H1 (cell line): Measurements from ENCODE around the gene ST7L.

ENCODE experiments used
- CTCF ChIP-seq, 3 experiments: IDR thresholded peaks; 1 replicate in 2 of 3; 2 replicates in 1 of 3; pipeline versions ENCODE4 v1.5.1 to v1.6.1; 2011; ENCODE audit warnings: low read length in 3 of 3, mild to moderate bottlenecking in 3 of 3, inconsistent platforms in 2 of 3, low read depth in 1 of 3, moderate library complexity in 1 of 3; ENCODE audit not compliant: insufficient read depth in 1 of 3; ENCODE audit errors: control extremely low read depth in 1 of 3
- EP300 ChIP-seq, 2 experiments: IDR thresholded peaks; 1 replicate in 1 of 2; 2 replicates in 1 of 2; pipeline ENCODE4 v1.6.1; 2011 to 2012; ENCODE audit warnings: low read depth in 2 of 2, low read length in 2 of 2, mild to moderate bottlenecking in 2 of 2, borderline replicate concordance in 1 of 2, inconsistent platforms in 1 of 2, moderate library complexity in 1 of 2
- EZH2 ChIP-seq: fragments of 200-600 bp; sonication (generic); IDR thresholded peaks from 2 replicates; pipeline ENCODE4 v1.7.1; 2012; ENCODE audit warnings: low read depth, mild to moderate bottlenecking, moderate library complexity, low read length, inconsistent platforms; ENCODE audit not compliant: severe bottlenecking
- FOSL1 ChIP-seq: IDR thresholded peaks from 2 replicates; pipeline ENCODE4 v1.6.1; 2011; ENCODE audit warnings: mild to moderate bottlenecking, low read depth, low read length, moderate library complexity; ENCODE audit not compliant: insufficient read depth
- GABPA ChIP-seq: IDR thresholded peaks from 2 replicates; pipeline ENCODE4 v1.6.1; 2011; ENCODE audit warnings: mild to moderate bottlenecking, low read length, moderate library complexity, borderline replicate concordance; ENCODE audit not compliant: insufficient read depth
- MAX ChIP-seq: IDR thresholded peaks from 2 replicates; pipeline ENCODE4 v1.6.1; 2012; ENCODE audit warnings: inconsistent platforms
- PHF8 ChIP-seq: fragments of 200-600 bp; sonication (generic); conservative IDR thresholded peaks from 2 replicates; pipeline ENCODE4 v1.7.1; 2012; ENCODE audit warnings: low read depth, mild to moderate bottlenecking, inconsistent platforms, low read length, moderate library complexity
- POLR2A ChIP-seq, 2 experiments: IDR thresholded peaks; 1 replicate in 1 of 2; 2 replicates in 1 of 2; pipeline ENCODE4 v1.6.1; 2011; ENCODE audit warnings: low read depth in 2 of 2, low read length in 2 of 2, mild to moderate bottlenecking in 2 of 2; ENCODE audit errors: control extremely low read depth in 1 of 2
- RFX5 ChIP-seq: IDR thresholded peaks from 2 replicates; pipeline ENCODE4 v1.6.1; 2011; ENCODE audit warnings: low read depth, low read length, improper control_type of control experiment, borderline replicate concordance
- YY1 ChIP-seq: IDR thresholded peaks from 2 replicates; pipeline ENCODE4 v1.6.1; 2011; ENCODE audit warnings: low read depth, mild to moderate bottlenecking, low read length

GRCh38 chr1:112538883-112539282 is 80.1 kb downstream of the ST7L start:
- no peak for TF ChIP-seq YY1
- TF ChIP-seq EP300 (IDR thresholded peaks at IDR 0.05; ENCODE audit: borderline replicate concordance in 1 of 2, low read depth in 2 of 2, low read length in 2 of 2): no peak
- no peak for TF ChIP-seq RFX5
- TF ChIP-seq CTCF (IDR thresholded peaks at IDR 0.05; ENCODE audit: control extremely low read depth in 1 of 3, insufficient read depth in 1 of 3, low read depth in 1 of 3, low read length in 3 of 3): no peak
- no peak for TF ChIP-seq FOSL1
- TF ChIP-seq POLR2A (IDR thresholded peaks at IDR 0.05; ENCODE audit: control extremely low read depth in 1 of 2, low read depth in 2 of 2, low read length in 2 of 2): no peak
- no peak for TF ChIP-seq MAX
- no peak for TF ChIP-seq EZH2
- TF ChIP-seq PHF8: no peak
- TF ChIP-seq GABPA: no peak
